ENCODE results near the gene NRXN2.
"Not testable (repeated sequence)": the region's sequence is repeated elsewhere in the genome, so short reads cannot be mapped to it uniquely, and the experiment has no call there.

NRXN2 gene

GRCh38 chr11:64598797-64599697 lies 124.0 kb downstream of the NRXN2 start:
- no peak overlapping the region for H3K27ac ChIP-seq (ENCODE audit: low read depth, low read length)
- no peaks in the 10 kb centered on the region for H3K9me3 ChIP-seq (ENCODE audit: insufficient read depth, low read depth, low read length)
- H3K36me3 ChIP-seq (ENCODE audit: insufficient read depth, low read length), result no peaks in the 10 kb centered on the region
- no peak overlapping the region for H3K9ac ChIP-seq (ENCODE audit: low read depth, low read length)
- no peak overlapping the region for H3K4me3 ChIP-seq (ENCODE audit: low read length)
- 89% methylated on average over 21 of the region's 23 CpGs for WGBS
- H3K4me1 ChIP-seq (ENCODE audit: insufficient read depth, low read length), result no peaks in the 10 kb centered on the region
- H3K27me3 ChIP-seq (ENCODE audit: insufficient read depth, low read length), result no peaks in the 10 kb centered on the region

GRCh38 chr11:64598106-64598796 lies 124.7 kb downstream of the NRXN2 start:
- H3K9me3 ChIP-seq (ENCODE audit: insufficient read depth, low read depth, low read length), result no peaks in the 10 kb centered on the region
- WGBS, result 91% methylated on average over 11 of the region's 12 CpGs

GRCh38 chr11:64597671-64598101 lies 125.3 kb downstream of the NRXN2 start:
- no peaks in the 10 kb centered on the region for H3K9me3 ChIP-seq (ENCODE audit: insufficient read depth, low read depth, low read length)
- H3K27ac ChIP-seq (ENCODE audit: low read depth, low read length), result no peak overlapping the region
- no peak overlapping the region for H3K9ac ChIP-seq (ENCODE audit: low read depth, low read length)
- H3K36me3 ChIP-seq (ENCODE audit: insufficient read depth, low read length), result no peaks in the 10 kb centered on the region
- H3K27me3 ChIP-seq (ENCODE audit: insufficient read depth, low read length), result no peaks in the 10 kb centered on the region
- WGBS, result 91% methylated on average over 13 of the region's 13 CpGs
- no peaks in the 10 kb centered on the region for H3K4me1 ChIP-seq (ENCODE audit: insufficient read depth, low read length)
- no peak overlapping the region for H3K4me3 ChIP-seq (ENCODE audit: low read length)

More at GRCh38 chr11:64598106-64598796, 124.7 kb downstream of the NRXN2 start:
- Histone ChIP-seq H3K4me1 (ENCODE audit: insufficient read depth, low read length) (no peaks in the 10 kb centered on the region), H3K27ac (ENCODE audit: low read depth, low read length) (no peak overlapping the region), H3K27me3 (ENCODE audit: insufficient read depth, low read length) (no peaks in the 10 kb centered on the region), H3K4me3 (ENCODE audit: low read length) (no peak overlapping the region), H3K9ac (ENCODE audit: low read depth, low read length) (no peak overlapping the region), H3K36me3 (ENCODE audit: insufficient read depth, low read length) (no peaks in the 10 kb centered on the region)

GRCh38 chr11:64595922-64596321 lies 127.1 kb downstream of the NRXN2 start:
- not testable (repeated sequence) for H3K36me3 ChIP-seq (ENCODE audit: insufficient read depth, low read length); H3K9ac ChIP-seq (ENCODE audit: low read depth, low read length)
- WGBS, result 62% methylated on average over 1 of the region's 1 CpG

GRCh38 chr11:64594159-64594939 lies 128.6 kb downstream of the NRXN2 start:
- H3K27ac ChIP-seq (ENCODE audit: low read depth, low read length), result no peak overlapping the region

More at GRCh38 chr11:64595922-64596321, 127.1 kb downstream of the NRXN2 start:
- not testable (repeated sequence) for H3K4me3 ChIP-seq (ENCODE audit: low read length); H3K27me3 ChIP-seq (ENCODE audit: insufficient read depth, low read length); H3K27ac ChIP-seq (ENCODE audit: low read depth, low read length); H3K9me3 ChIP-seq (ENCODE audit: insufficient read depth, low read depth, low read length); H3K4me1 ChIP-seq (ENCODE audit: insufficient read depth, low read length)

GRCh38 chr11:64593156-64594105 lies 129.6 kb downstream of the NRXN2 start:
- Histone ChIP-seq H3K36me3 (ENCODE audit: insufficient read depth, low read length) (no peaks in the 10 kb centered on the region), H3K27ac (ENCODE audit: low read depth, low read length) (no peak overlapping the region), H3K4me3 (ENCODE audit: low read length) (no peak overlapping the region), H3K9me3 (ENCODE audit: insufficient read depth, low read depth, low read length) (no peaks in the 10 kb centered on the region), H3K9ac (ENCODE audit: low read depth, low read length) (no peak overlapping the region), H3K27me3 (ENCODE audit: insufficient read depth, low read length) (no peaks in the 10 kb centered on the region), H3K4me1 (ENCODE audit: insufficient read depth, low read length) (no peaks in the 10 kb centered on the region)
- 90% methylated on average over 31 of the region's 32 CpGs for WGBS

More at GRCh38 chr11:64594159-64594939, 128.6 kb downstream of the NRXN2 start:
- 90% methylated on average over 14 of the region's 14 CpGs for WGBS
- no peaks in the 10 kb centered on the region for H3K36me3 ChIP-seq (ENCODE audit: insufficient read depth, low read length)
- H3K9ac ChIP-seq (ENCODE audit: low read depth, low read length), result no peak overlapping the region
- no peaks in the 10 kb centered on the region for H3K27me3 ChIP-seq (ENCODE audit: insufficient read depth, low read length)
- no peaks in the 10 kb centered on the region for H3K4me1 ChIP-seq (ENCODE audit: insufficient read depth, low read length)
- H3K9me3 ChIP-seq (ENCODE audit: insufficient read depth, low read depth, low read length), result no peaks in the 10 kb centered on the region
- H3K4me3 ChIP-seq (ENCODE audit: low read length), result no peak overlapping the region

GRCh38 chr11:64592656-64593055 lies 130.3 kb downstream of the NRXN2 start:
- no peak overlapping the region for H3K4me3 ChIP-seq (ENCODE audit: low read length)
- no peaks in the 10 kb centered on the region for H3K9me3 ChIP-seq (ENCODE audit: insufficient read depth, low read depth, low read length)
- no peaks in the 10 kb centered on the region for H3K4me1 ChIP-seq (ENCODE audit: insufficient read depth, low read length)
- no peaks in the 10 kb centered on the region for H3K36me3 ChIP-seq (ENCODE audit: insufficient read depth, low read length)
- no peak overlapping the region for H3K27ac ChIP-seq (ENCODE audit: low read depth, low read length)
- H3K27me3 ChIP-seq (ENCODE audit: insufficient read depth, low read length), result no peaks in the 10 kb centered on the region
- WGBS, result 93% methylated on average over 9 of the region's 9 CpGs
- no peak overlapping the region for H3K9ac ChIP-seq (ENCODE audit: low read depth, low read length)

- H3K9ac ChIP-seq (ENCODE audit: low read depth, low read length), result no peak overlapping the region
- H3K27ac ChIP-seq (ENCODE audit: low read depth, low read length), result no peak overlapping the region
- H3K36me3 ChIP-seq (ENCODE audit: insufficient read depth, low read length), result no peaks in the 10 kb centered on the region
- no peaks in the 10 kb centered on the region for H3K4me1 ChIP-seq (ENCODE audit: insufficient read depth, low read length)
- H3K4me3 ChIP-seq (ENCODE audit: low read length), result no peak overlapping the region
- WGBS, result 91% methylated on average over 3 of the region's 3 CpGs
- no peaks in the 10 kb centered on the region for H3K9me3 ChIP-seq (ENCODE audit: insufficient read depth, low read depth, low read length)
- H3K27me3 ChIP-seq (ENCODE audit: insufficient read depth, low read length), result no peaks in the 10 kb centered on the region
These were observed 130.8 kb downstream of the NRXN2 start for GRCh38 chr11:64592234-64592615.

DNA sequence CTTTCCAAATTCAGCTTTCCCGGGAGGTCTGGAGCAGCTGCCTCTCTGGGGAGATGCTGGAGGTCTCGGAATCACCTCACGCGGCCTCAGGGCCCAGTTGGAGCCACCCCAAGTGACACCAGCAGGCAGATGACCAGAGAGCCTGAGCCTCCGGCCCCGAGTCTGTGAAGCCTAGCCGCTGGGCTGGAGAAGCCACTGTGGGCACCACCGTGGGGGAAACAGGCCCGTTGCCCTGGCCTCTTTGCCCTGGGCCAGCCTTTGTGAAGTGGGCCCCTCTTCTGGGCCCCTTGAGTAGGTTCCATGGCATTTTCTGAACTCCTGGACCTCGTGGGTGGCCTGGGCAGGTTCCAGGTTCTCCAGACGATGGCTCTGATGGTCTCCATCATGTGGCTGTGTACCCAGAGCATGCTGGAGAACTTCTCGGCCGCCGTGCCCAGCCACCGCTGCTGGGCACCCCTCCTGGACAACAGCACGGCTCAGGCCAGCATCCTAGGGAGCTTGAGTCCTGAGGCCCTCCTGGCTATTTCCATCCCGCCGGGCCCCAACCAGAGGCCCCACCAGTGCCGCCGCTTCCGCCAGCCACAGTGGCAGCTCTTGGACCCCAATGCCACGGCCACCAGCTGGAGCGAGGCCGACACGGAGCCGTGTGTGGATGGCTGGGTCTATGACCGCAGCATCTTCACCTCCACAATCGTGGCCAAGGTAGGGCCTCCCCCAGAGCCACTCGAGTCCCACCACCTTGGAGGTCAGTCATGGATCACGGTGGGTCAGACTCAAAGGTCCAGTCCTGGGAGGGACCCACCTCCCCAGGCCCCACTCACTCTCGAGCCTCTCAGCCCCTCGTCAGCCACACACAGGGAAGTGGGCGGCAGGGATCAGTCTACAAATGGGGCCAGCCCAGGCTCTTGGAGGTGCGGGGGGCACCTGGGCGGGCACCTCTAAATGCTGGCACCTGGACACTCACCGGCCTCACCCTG lies 131.5 kb downstream of the NRXN2 start:
- Histone ChIP-seq H3K9ac (ENCODE audit: low read depth, low read length) (no peak overlapping the region), H3K36me3 (ENCODE audit: insufficient read depth, low read length) (no peaks in the 10 kb centered on the region), H3K4me1 (ENCODE audit: insufficient read depth, low read length) (no peaks in the 10 kb centered on the region), H3K4me3 (ENCODE audit: low read length) (no peak overlapping the region), H3K27ac (ENCODE audit: low read depth, low read length) (no peak overlapping the region), H3K9me3 (ENCODE audit: insufficient read depth, low read depth, low read length) (no peaks in the 10 kb centered on the region), H3K27me3 (ENCODE audit: insufficient read depth, low read length) (no peaks in the 10 kb centered on the region)
- WGBS, result 91% methylated on average over 36 of the region's 36 CpGs
